ENCODE measurements around the gene ZNF264. TPM values are rescaled to one million over a fixed set of nuclear protein-coding genes. Genes with fewer than 3 reads are reported as not detected.

Gene ZNF264
- total and polyA plus RNA-seq, 2 donors (not counting 1 experiment from before 2014, with no cell fraction given) = 12.1 to 72.4 TPM

- Mint-ChIP-seq H3K4me1 (no peaks in the 10 kb centered on the region), H3K4me3 (no peak overlapping the region), H3K9me3 (ENCODE audit: insufficient read depth) (peaks cover 7% of the 10 kb centered on the region), H3K27me3 (peaks cover 4% of the 10 kb centered on the region), H3K27ac (no peak overlapping the region)
- WGBS (ENCODE audit: insufficient coverage) = 93% methylated on average over 4 of the region's 5 CpGs
- no peaks in the 10 kb centered on the region for H3K4me1 ChIP-seq (ENCODE audit: control insufficient read depth in 2 of 2, insufficient read depth in 2 of 2, low read length in 2 of 2)
- ATAC-seq (ENCODE audit: low read depth) (no peak), DNase-seq (no peak)
- H3K79me2 ChIP-seq (ENCODE audit: control insufficient read depth, insufficient read depth, low read length) = no peaks in the 10 kb centered on the region
- ChIA-PET CTCF (no interaction called here), POLR2A (no interaction called here)
- H3K27me3 ChIP-seq (replicated peaks in 1 of 4; ENCODE audit: control extremely low read depth in 1 of 4, control insufficient read depth in 3 of 4, insufficient read depth in 4 of 4, low read length in 3 of 4) = peaks cover 0 to 8% (median 0%) of the 10 kb centered on the region in 4 experiments
- peaks cover 0 to 23% (median 2%) of the 10 kb centered on the region in 3 donors for H3K9me3 ChIP-seq (ENCODE audit: control extremely low read depth in 1 of 3, control insufficient read depth in 2 of 3, insufficient read depth in 1 of 3, low read length in 2 of 3)
- no peak overlapping the region for H3K4me2 ChIP-seq (replicated peaks; ENCODE audit: low read depth, low read length, poor library complexity, severe bottlenecking)
- H3K36me3 ChIP-seq (replicated peaks in 1 of 2; ENCODE audit: control extremely low read depth in 1 of 2, control insufficient read depth in 1 of 2, extremely low read depth in 1 of 2, insufficient read depth in 2 of 2, low read length in 1 of 2) = no peaks in the 10 kb centered on the region
- H3K27ac ChIP-seq (ENCODE audit: low read length in 2 of 2) = no peak overlapping the region
- no peak for TF ChIP-seq CTCF (IDR thresholded peaks at IDR 0.05)
- no peak for TF ChIP-seq EZH2 (IDR thresholded peaks at IDR 0.05; ENCODE audit: borderline replicate concordance, insufficient read depth, low read depth, low read length, poor library complexity, severe bottlenecking)
- intact Hi-C loops (cut with micrococcal nuclease) = no loop called here
- H3K9ac ChIP-seq (ENCODE audit: low read length) = no peak overlapping the region
- no peak overlapping the region for H3K4me3 ChIP-seq (ENCODE audit: control extremely low read depth in 1 of 5, extremely low read depth in 1 of 5, insufficient read depth in 1 of 5, low read depth in 2 of 5, low read length in 4 of 5)
- H2AFZ ChIP-seq (ENCODE audit: insufficient read depth, low read depth, low read length, poor library complexity, severe bottlenecking) = no peak overlapping the region
- H4K20me1 ChIP-seq (ENCODE audit: control insufficient read depth, insufficient read depth, low read length, poor library complexity, severe bottlenecking) = no peaks in the 10 kb centered on the region
Measured at GRCh38 chr19:57161985-57162539, 29.2 kb upstream of the ZNF264 start.

GRCh38 chr19:57165846-57166245 is 25.5 kb upstream of the ZNF264 start:
- Histone ChIP-seq H3K27me3 (replicated peaks in 1 of 4; ENCODE audit: control extremely low read depth in 1 of 4, control insufficient read depth in 3 of 4, insufficient read depth in 4 of 4, low read length in 3 of 4) (peaks cover 0 to 2% (median 0%) of the 10 kb centered on the region in 4 experiments), H3K4me3 (ENCODE audit: control extremely low read depth in 1 of 5, extremely low read depth in 1 of 5, insufficient read depth in 1 of 5, low read depth in 2 of 5, low read length in 4 of 5) (no peak overlapping the region), H3K9me3 (ENCODE audit: control extremely low read depth in 1 of 3, control insufficient read depth in 2 of 3, insufficient read depth in 1 of 3, low read length in 2 of 3) (peaks cover 0 to 5% (median 0%) of the 10 kb centered on the region in 3 donors), H3K9ac (ENCODE audit: low read length) (no peak overlapping the region), H3K79me2 (ENCODE audit: control insufficient read depth, insufficient read depth, low read length) (no peaks in the 10 kb centered on the region), H2AFZ (ENCODE audit: insufficient read depth, low read depth, low read length, poor library complexity, severe bottlenecking) (no peak overlapping the region), H3K4me2 (replicated peaks; ENCODE audit: low read depth, low read length, poor library complexity, severe bottlenecking) (no peak overlapping the region), H3K4me1 (ENCODE audit: control insufficient read depth in 2 of 2, insufficient read depth in 2 of 2, low read length in 2 of 2) (no peaks in the 10 kb centered on the region), H3K27ac (ENCODE audit: low read length in 2 of 2) (no peak overlapping the region), H4K20me1 (ENCODE audit: control insufficient read depth, insufficient read depth, low read length, poor library complexity, severe bottlenecking) (no peaks in the 10 kb centered on the region), H3K36me3 (replicated peaks in 1 of 2; ENCODE audit: control extremely low read depth in 1 of 2, control insufficient read depth in 1 of 2, extremely low read depth in 1 of 2, insufficient read depth in 2 of 2, low read length in 1 of 2) (no peaks in the 10 kb centered on the region)
- CTCF ChIA-PET = no interaction called here
- no peak for ATAC-seq (ENCODE audit: low read depth)
- H3K4me3 Mint-ChIP-seq = no peak overlapping the region
- DNase-seq = no peak
- intact Hi-C loops (cut with micrococcal nuclease) = no loop called here
- H3K27ac Mint-ChIP-seq = no peak overlapping the region
- peaks cover 8% of the 10 kb centered on the region for H3K9me3 Mint-ChIP-seq (ENCODE audit: insufficient read depth)
- POLR2A ChIA-PET = no interaction called here
- no peak for TF ChIP-seq EZH2 (IDR thresholded peaks at IDR 0.05; ENCODE audit: borderline replicate concordance, insufficient read depth, low read depth, low read length, poor library complexity, severe bottlenecking)
- no peak for TF ChIP-seq CTCF (IDR thresholded peaks at IDR 0.05)
- H3K27me3 Mint-ChIP-seq = peaks cover 4% of the 10 kb centered on the region
- H3K4me1 Mint-ChIP-seq = no peaks in the 10 kb centered on the region
- 85% methylated on average over 7 of the region's 7 CpGs for WGBS (ENCODE audit: insufficient coverage)

All from B cell (primary cell).